ENCODE data around the gene SPRR3. TPM values are rescaled to one million over a fixed set of nuclear protein-coding genes. Genes with fewer than 3 reads are reported as not detected.

SPRR3 gene
- total RNA-seq, 1 experiment from 2014 or later, result not detected

GRCh38 chr1:152960452-152961044, 41.0 kb upstream of the SPRR3 start:
- CTCF ChIA-PET, result no interaction called here
- H3K27ac ChIP-seq (ENCODE audit: low read depth, low read length, poor library complexity, severe bottlenecking), result no peak overlapping the region
- POLR2A ChIA-PET (ENCODE audit: low non-redundant PET), result no interaction called here
- intact Hi-C loops (cut with micrococcal nuclease; ENCODE audit: unreplicated experiment), result no loop called here
- H3K36me3 ChIP-seq (ENCODE audit: insufficient read depth, low read length, poor library complexity, severe bottlenecking), result no peaks in the 10 kb centered on the region
- no peak overlapping the region for H3K4me3 ChIP-seq (ENCODE audit: low read depth, low read length, poor library complexity, severe bottlenecking)
- no peaks in the 10 kb centered on the region for H3K9me3 ChIP-seq (ENCODE audit: low read depth, low read length, poor library complexity, severe bottlenecking)
- DNase-seq (ENCODE audit: low spot score), result no peak
- no peak for TF ChIP-seq EZH2 (IDR thresholded peaks at IDR 0.05; ENCODE audit: borderline replicate concordance, low read depth, low read length, poor library complexity, severe bottlenecking)
- no peak for TF ChIP-seq CTCF (conservative IDR thresholded peaks at IDR 0.05; ENCODE audit: low read depth, low read length)
- peaks cover 4% of the 10 kb centered on the region for H3K27me3 ChIP-seq (replicated peaks; ENCODE audit: insufficient read depth, low read depth, low read length, poor library complexity)
- no TSS peak for BruUV-seq (replicated peaks)
- H3K4me1 ChIP-seq (ENCODE audit: insufficient read depth, low read length, poor library complexity, severe bottlenecking), result no peaks in the 10 kb centered on the region

- H3K27me3 ChIP-seq (replicated peaks; ENCODE audit: insufficient read depth, low read depth, low read length, poor library complexity), result peaks cover 4% of the 10 kb centered on the region
- ChIA-PET POLR2A (ENCODE audit: low non-redundant PET) (no interaction called here), CTCF (no interaction called here)
- intact Hi-C loops (cut with micrococcal nuclease; ENCODE audit: unreplicated experiment), result no loop called here
- H3K4me3 ChIP-seq (ENCODE audit: low read depth, low read length, poor library complexity, severe bottlenecking), result no peak overlapping the region
- no peak for DNase-seq (ENCODE audit: low spot score)
- H3K27ac ChIP-seq (ENCODE audit: low read depth, low read length, poor library complexity, severe bottlenecking), result no peak overlapping the region
- no TSS peak for BruUV-seq (replicated peaks)
- H3K4me1 ChIP-seq (ENCODE audit: insufficient read depth, low read length, poor library complexity, severe bottlenecking), result no peaks in the 10 kb centered on the region
- no peaks in the 10 kb centered on the region for H3K36me3 ChIP-seq (ENCODE audit: insufficient read depth, low read length, poor library complexity, severe bottlenecking)
- H3K9me3 ChIP-seq (ENCODE audit: low read depth, low read length, poor library complexity, severe bottlenecking), result no peaks in the 10 kb centered on the region
- TF ChIP-seq CTCF (conservative IDR thresholded peaks at IDR 0.05; ENCODE audit: low read depth, low read length) (no peak), EZH2 (IDR thresholded peaks at IDR 0.05; ENCODE audit: borderline replicate concordance, low read depth, low read length, poor library complexity, severe bottlenecking) (no peak)
These were observed 40.2 kb upstream of the SPRR3 start for GRCh38 chr1:152961226-152961891.

GRCh38 chr1:152962876-152963415, 38.6 kb upstream of the SPRR3 start:
- no TSS peak for BruUV-seq (replicated peaks)
- H3K4me3 ChIP-seq (ENCODE audit: low read depth, low read length, poor library complexity, severe bottlenecking), result no peak overlapping the region
- peaks cover 11% of the 10 kb centered on the region for H3K27me3 ChIP-seq (replicated peaks; ENCODE audit: insufficient read depth, low read depth, low read length, poor library complexity)
- TF ChIP-seq EZH2 (IDR thresholded peaks at IDR 0.05; ENCODE audit: borderline replicate concordance, low read depth, low read length, poor library complexity, severe bottlenecking) (no peak), CTCF (conservative IDR thresholded peaks at IDR 0.05; ENCODE audit: low read depth, low read length) (no peak)
- no peak overlapping the region for H3K27ac ChIP-seq (ENCODE audit: low read depth, low read length, poor library complexity, severe bottlenecking)
- ChIA-PET POLR2A (ENCODE audit: low non-redundant PET) (no interaction called here), CTCF (interaction anchor here (0.6 kb wide), 1 partner anchor 328 kb away, joined by 3 read pairs; no protein-coding TSS in a partner anchor)
- no peaks in the 10 kb centered on the region for H3K4me1 ChIP-seq (ENCODE audit: insufficient read depth, low read length, poor library complexity, severe bottlenecking)
- H3K36me3 ChIP-seq (ENCODE audit: insufficient read depth, low read length, poor library complexity, severe bottlenecking), result no peaks in the 10 kb centered on the region
- no peaks in the 10 kb centered on the region for H3K9me3 ChIP-seq (ENCODE audit: low read depth, low read length, poor library complexity, severe bottlenecking)
- no peak for DNase-seq (ENCODE audit: low spot score)
- intact Hi-C loops (cut with micrococcal nuclease; ENCODE audit: unreplicated experiment), result no loop called here
